Sigmoid colon (tissue), 4 donors: ENCODE results near the gene FBH1.

Source experiments
- POLR2A ChIP-seq, 2 donors: fragments of 450-650 bp; IDR thresholded peaks; one replicate each; pipeline ENCODE4 v1.6.1; 2016; ENCODE audit warnings: antibody characterized with exemption in 2 of 2, mild to moderate bottlenecking in 2 of 2, moderate library complexity in 2 of 2
- POLR2AphosphoS5 ChIP-seq, 4 donors: sonication (generic); formaldehyde crosslinking; IDR thresholded peaks; one replicate each; pipeline ENCODE4 v1.6.1; 2017; ENCODE audit warnings: antibody characterized with exemption in 4 of 4
- TF ChIP-seq, protein P1 (sequence below), 4 experiments: fragments of 450-650 bp in 3 of 4; fragments of 200-600 bp in 1 of 4; IDR thresholded peaks; one replicate each; pipeline ENCODE4 v1.5.1; 2016 to 2019; ENCODE audit warnings: antibody characterized with exemption in 4 of 4, mild to moderate bottlenecking in 3 of 4, moderate library complexity in 2 of 4

DNA sequence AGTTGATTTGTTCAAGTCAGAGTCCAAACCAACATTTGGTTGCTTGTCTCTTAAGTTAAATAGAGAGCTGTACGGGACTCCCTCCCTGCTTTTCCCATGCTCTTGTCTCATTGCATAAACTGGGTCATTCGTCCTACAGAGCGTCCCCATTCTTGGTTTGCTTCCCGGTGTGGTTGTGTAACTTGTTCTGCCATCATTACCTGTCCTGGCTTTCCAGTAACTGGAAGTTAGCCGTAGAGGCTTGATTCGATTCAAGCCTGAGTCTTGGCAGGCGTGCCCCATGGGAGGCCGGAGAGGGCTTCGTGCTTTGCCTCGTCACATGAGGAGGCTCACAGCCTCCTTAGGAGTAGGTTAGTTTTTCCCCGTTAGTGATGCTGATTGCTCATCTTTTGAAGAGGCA, 40.2 kb downstream of the FBH1 start:
- TF ChIP-seq POLR2A (IDR thresholded peaks at IDR 0.05) (no peak), POLR2AphosphoS5 (IDR thresholded peaks at IDR 0.05) (no peak)
- TF ChIP-seq, protein P1, sequence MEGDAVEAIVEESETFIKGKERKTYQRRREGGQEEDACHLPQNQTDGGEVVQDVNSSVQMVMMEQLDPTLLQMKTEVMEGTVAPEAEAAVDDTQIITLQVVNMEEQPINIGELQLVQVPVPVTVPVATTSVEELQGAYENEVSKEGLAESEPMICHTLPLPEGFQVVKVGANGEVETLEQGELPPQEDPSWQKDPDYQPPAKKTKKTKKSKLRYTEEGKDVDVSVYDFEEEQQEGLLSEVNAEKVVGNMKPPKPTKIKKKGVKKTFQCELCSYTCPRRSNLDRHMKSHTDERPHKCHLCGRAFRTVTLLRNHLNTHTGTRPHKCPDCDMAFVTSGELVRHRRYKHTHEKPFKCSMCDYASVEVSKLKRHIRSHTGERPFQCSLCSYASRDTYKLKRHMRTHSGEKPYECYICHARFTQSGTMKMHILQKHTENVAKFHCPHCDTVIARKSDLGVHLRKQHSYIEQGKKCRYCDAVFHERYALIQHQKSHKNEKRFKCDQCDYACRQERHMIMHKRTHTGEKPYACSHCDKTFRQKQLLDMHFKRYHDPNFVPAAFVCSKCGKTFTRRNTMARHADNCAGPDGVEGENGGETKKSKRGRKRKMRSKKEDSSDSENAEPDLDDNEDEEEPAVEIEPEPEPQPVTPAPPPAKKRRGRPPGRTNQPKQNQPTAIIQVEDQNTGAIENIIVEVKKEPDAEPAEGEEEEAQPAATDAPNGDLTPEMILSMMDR (IDR thresholded peaks at IDR 0.05), result no peak
